ENCODE measurements around the gene KLHL13. TPM values are rescaled to one million over a fixed set of nuclear protein-coding genes. Genes with fewer than 3 reads are reported as not detected.

Gene KLHL13
- total RNA-seq, 1 experiment from 2014 or later, result 4.2 TPM

DNA sequence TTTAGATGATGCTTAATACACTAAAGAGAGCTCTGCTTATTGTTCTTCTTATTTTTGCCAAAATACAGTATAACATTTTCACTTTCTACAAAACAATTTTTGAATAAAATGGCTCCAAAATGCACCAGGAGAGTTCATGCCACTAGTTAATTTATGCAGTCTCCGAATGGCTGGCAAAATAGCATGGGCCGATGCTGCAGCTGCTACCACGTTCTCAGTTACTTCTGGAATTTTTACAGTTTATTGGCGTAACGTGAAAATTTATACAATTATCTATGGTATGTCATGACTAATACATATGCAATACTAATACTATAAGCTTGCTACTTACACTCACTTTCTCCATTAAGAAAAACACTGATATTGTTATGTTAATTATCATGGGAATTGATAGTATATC, 16.5 kb downstream of the KLHL13 start:
- Histone ChIP-seq H3K27ac (ENCODE audit: low read depth, low read length) (no peak overlapping the region), H3K4me1 (ENCODE audit: control insufficient read depth in 1 of 2, insufficient read depth in 2 of 2, low read length in 2 of 2) (no peaks in the 10 kb centered on the region), H3K79me2 (ENCODE audit: insufficient read depth, low read length) (no peaks in the 10 kb centered on the region), H3K4me2 (ENCODE audit: low read length) (no peak overlapping the region), H3K36me3 (ENCODE audit: control insufficient read depth in 1 of 2, insufficient read depth in 2 of 2, low read length in 2 of 2) (no peaks in the 10 kb centered on the region), H2AFZ (ENCODE audit: low read depth, low read length, poor library complexity, severe bottlenecking) (no peak overlapping the region), H3K9ac (ENCODE audit: low read length) (no peak overlapping the region), H4K20me1 (ENCODE audit: insufficient read depth) (no peaks in the 10 kb centered on the region), H3K9me3 (ENCODE audit: control insufficient read depth in 1 of 2, insufficient read depth in 1 of 2, low read depth in 1 of 2, low read length in 2 of 2) (no peaks in the 10 kb centered on the region), H3K27me3 (ENCODE audit: insufficient read depth, low read length) (no peaks in the 10 kb centered on the region), H3K9me2 (ENCODE audit: insufficient read depth) (no peaks in the 10 kb centered on the region), H3K4me3 (replicated peaks in 1 of 2; ENCODE audit: low read depth in 1 of 2, low read length in 2 of 2) (no peak overlapping the region)
- ChIA-PET RAD21 (ENCODE audit: low non-redundant PET in 1 of 2, low total read pairs in 2 of 2, uncharacterized antibody in 2 of 2, unreplicated experiment in 2 of 2) (no interaction called here), POLR2A (no interaction called here), CTCF (no interaction called here)
- no TSS peak for BruUV-seq (replicated peaks)
- TF ChIP-seq JUND (IDR thresholded peaks at IDR 0.05) (no peak), EGR1 (IDR thresholded peaks at IDR 0.05; ENCODE audit: low read depth) (no peak), REST (IDR thresholded peaks at IDR 0.05; ENCODE audit: low read depth) (no peak), EZH2phosphoT487 (IDR thresholded peaks at IDR 0.05; ENCODE audit: borderline replicate concordance) (no peak), CEBPB (IDR thresholded peaks at IDR 0.05; ENCODE audit: low read depth) (no peak), FOSL1 (IDR thresholded peaks at IDR 0.05; ENCODE audit: low read depth) (no peak)
- DNase-seq (ENCODE audit: low read depth, low spot score), result no peak
- intact Hi-C loops (cut with micrococcal nuclease), result no loop called here
- no peak for ATAC-seq

DNA sequence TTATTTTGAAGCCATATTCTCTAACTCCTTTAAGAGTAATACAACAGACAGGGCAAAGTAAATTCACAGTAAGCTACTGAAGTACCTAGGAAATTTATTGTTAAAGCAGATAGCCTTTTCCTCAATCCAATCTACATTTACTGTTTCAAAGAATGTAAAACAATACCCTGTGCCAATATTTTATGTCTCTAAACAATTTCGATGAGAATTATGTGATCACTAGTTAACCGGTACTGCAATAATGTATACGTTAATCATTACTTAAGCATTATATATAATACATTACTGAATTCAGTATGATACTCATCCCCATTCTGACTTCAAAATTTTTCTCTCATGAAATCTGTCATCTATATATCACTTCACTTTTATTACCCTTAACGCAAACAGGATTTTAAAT, 28.5 kb downstream of the KLHL13 start:
- H3K27me3 ChIP-seq (ENCODE audit: insufficient read depth, low read length), result no peaks in the 10 kb centered on the region
- ChIA-PET RAD21 (ENCODE audit: low non-redundant PET in 1 of 2, low total read pairs in 2 of 2, uncharacterized antibody in 2 of 2, unreplicated experiment in 2 of 2) (no interaction called here), POLR2A (no interaction called here), CTCF (no interaction called here)
- no TSS peak for BruUV-seq (replicated peaks)
- no peak overlapping the region for H3K4me2 ChIP-seq (ENCODE audit: low read length)
- ATAC-seq (no peak), DNase-seq (ENCODE audit: low read depth, low spot score) (no peak)
- no peak overlapping the region for H3K4me3 ChIP-seq (replicated peaks in 1 of 2; ENCODE audit: low read depth in 1 of 2, low read length in 2 of 2)
- no peaks in the 10 kb centered on the region for H3K36me3 ChIP-seq (ENCODE audit: control insufficient read depth in 1 of 2, insufficient read depth in 2 of 2, low read length in 2 of 2)
- no peaks in the 10 kb centered on the region for H3K4me1 ChIP-seq (ENCODE audit: control insufficient read depth in 1 of 2, insufficient read depth in 2 of 2, low read length in 2 of 2)
- H3K9me2 ChIP-seq (ENCODE audit: insufficient read depth), result no peaks in the 10 kb centered on the region
- H3K27ac ChIP-seq (ENCODE audit: low read depth, low read length), result no peak overlapping the region
- no peaks in the 10 kb centered on the region for H3K79me2 ChIP-seq (ENCODE audit: insufficient read depth, low read length)
- no peak overlapping the region for H2AFZ ChIP-seq (ENCODE audit: low read depth, low read length, poor library complexity, severe bottlenecking)
- no peak overlapping the region for H3K9ac ChIP-seq (ENCODE audit: low read length)
- no peaks in the 10 kb centered on the region for H4K20me1 ChIP-seq (ENCODE audit: insufficient read depth)
- no peaks in the 10 kb centered on the region for H3K9me3 ChIP-seq (ENCODE audit: control insufficient read depth in 1 of 2, insufficient read depth in 1 of 2, low read depth in 1 of 2, low read length in 2 of 2)
- intact Hi-C loops (cut with micrococcal nuclease), result no loop called here
- TF ChIP-seq EZH2 (IDR thresholded peaks at IDR 0.05) (no peak), EZH2phosphoT487 (IDR thresholded peaks at IDR 0.05; ENCODE audit: borderline replicate concordance) (no peak), SP1 (IDR thresholded peaks at IDR 0.05; ENCODE audit: low read depth) (no peak), ATF3 (IDR thresholded peaks at IDR 0.05) (no peak), FOSL1 (IDR thresholded peaks at IDR 0.05; ENCODE audit: low read depth) (no peak), EGR1 (IDR thresholded peaks at IDR 0.05; ENCODE audit: low read depth) (no peak), CBX3 (IDR thresholded peaks at IDR 0.05; ENCODE audit: low read depth) (no peak)

All from HCT116 (cell line).